GM19452 (cell line): ENCODE data around the gene RAD51B.
A peak's percentile ranks its signal among the peaks of the same experiment; 100 is the strongest.

Experiments
- ATAC-seq: cut with Tn5 transposase; IDR thresholded peaks from one replicate; pipeline ENCODE4 v1.9.1; 2021; ENCODE audit not compliant: unreplicated experiment

Gene RAD51B

GRCh38 chr14:68262567-68262966 lies 443.0 kb downstream of the RAD51B start:
- ATAC-seq: no peak

GRCh38 chr14:68263563-68264259 lies 444.1 kb downstream of the RAD51B start:
- ATAC-seq: no peak

GRCh38 chr14:68264260-68264569 lies 444.6 kb downstream of the RAD51B start:
- no peak for ATAC-seq

- ATAC-seq: no peak
These were observed 447.4 kb downstream of the RAD51B start for GRCh38 chr14:68266998-68267397.

- peak; percentile 73 for ATAC-seq
These were observed 448.6 kb downstream of the RAD51B start for GRCh38 chr14:68268197-68268596.

GRCh38 chr14:68268719-68269118 lies 449.1 kb downstream of the RAD51B start:
- peak; percentile 2 for ATAC-seq

- ATAC-seq: no peak
These were observed 449.8 kb downstream of the RAD51B start for GRCh38 chr14:68269136-68269927.

GRCh38 chr14:68270342-68270741 lies 450.8 kb downstream of the RAD51B start:
- ATAC-seq: no peak

- ATAC-seq: no peak
These were observed 452.4 kb downstream of the RAD51B start for GRCh38 chr14:68271913-68272391.

GRCh38 chr14:68273413-68273812 lies 453.8 kb downstream of the RAD51B start:
- ATAC-seq: no peak

- no peak for ATAC-seq
These were observed 455.1 kb downstream of the RAD51B start for GRCh38 chr14:68274725-68275124.

- no peak for ATAC-seq
These were observed 459.2 kb downstream of the RAD51B start for GRCh38 chr14:68278576-68279436.

- no peak for ATAC-seq
These were observed 459.8 kb downstream of the RAD51B start for GRCh38 chr14:68279437-68279720.

GRCh38 chr14:68279777-68280233 lies 460.2 kb downstream of the RAD51B start:
- peak; percentile 29 for ATAC-seq

- ATAC-seq: no peak
These were observed 461.9 kb downstream of the RAD51B start for GRCh38 chr14:68281497-68281896.

GRCh38 chr14:68282479-68283377 lies 463.1 kb downstream of the RAD51B start:
- peak; percentile 30 for ATAC-seq

GRCh38 chr14:68283378-68284123 lies 464.0 kb downstream of the RAD51B start:
- ATAC-seq: peak; percentile 53

- ATAC-seq: no peak
These were observed 464.8 kb downstream of the RAD51B start for GRCh38 chr14:68284333-68284732.

GRCh38 chr14:68284834-68285233 lies 465.3 kb downstream of the RAD51B start:
- no peak for ATAC-seq
